ENCODE data around the gene RETSAT.
"Not testable (repeated sequence)": the region's sequence is repeated elsewhere in the genome, so short reads cannot be mapped to it uniquely, and the experiment has no call there.

Gene RETSAT

GRCh38 chr2:85377083-85377482 is 22.8 kb upstream of the RETSAT start:
- DNase-seq, result no peak

GRCh38 chr2:85376291-85377065 is 22.1 kb upstream of the RETSAT start:
- DNase-seq, result no peak

GRCh38 chr2:85371045-85371444 is 16.7 kb upstream of the RETSAT start:
- no peak for DNase-seq

GRCh38 chr2:85369500-85369899 is 15.2 kb upstream of the RETSAT start:
- no peak for DNase-seq

- DNase-seq, result no peak
These were observed 14.6 kb upstream of the RETSAT start for GRCh38 chr2:85368921-85369320.

- no peak for DNase-seq
These were observed 12.9 kb upstream of the RETSAT start for GRCh38 chr2:85367180-85367579.

GRCh38 chr2:85362653-85363387 is 8.5 kb upstream of the RETSAT start:
- DNase-seq, result not testable (repeated sequence)

- DNase-seq, result no peak
These were observed 3.4 kb upstream of the RETSAT start for GRCh38 chr2:85357736-85358135.

GRCh38 chr2:85356186-85356585 is 1.9 kb upstream of the RETSAT start:
- no peak for DNase-seq

GRCh38 chr2:85355521-85355920 is 1.2 kb upstream of the RETSAT start:
- no peak for DNase-seq

- no peak for DNase-seq
These were observed 714 bp upstream of the RETSAT start for GRCh38 chr2:85355073-85355410.

- DNase-seq, result no peak
These were observed 447 bp downstream of the RETSAT start for GRCh38 chr2:85353876-85354285.

- no peak for DNase-seq
These were observed 6.7 kb downstream of the RETSAT start for GRCh38 chr2:85347599-85347998.

GRCh38 chr2:85344356-85344954 is 9.9 kb downstream of the RETSAT start:
- DNase-seq, result no peak

GRCh38 chr2:85343207-85343895 is 11.0 kb downstream of the RETSAT start:
- DNase-seq, result not testable (repeated sequence)

GRCh38 chr2:85342156-85342555 is 12.2 kb downstream of the RETSAT start:
- DNase-seq, result no peak

GRCh38 chr2:85341269-85342029 is 12.9 kb downstream of the RETSAT start:
- no peak for DNase-seq

GRCh38 chr2:85340034-85340892 is 14.1 kb downstream of the RETSAT start:
- no peak for DNase-seq

- no peak for DNase-seq
These were observed 19.4 kb downstream of the RETSAT start for GRCh38 chr2:85334928-85335327.

- DNase-seq, result not testable (repeated sequence)
These were observed 20.5 kb downstream of the RETSAT start for GRCh38 chr2:85333877-85334276.

- DNase-seq, result no peak
These were observed 23.3 kb downstream of the RETSAT start for GRCh38 chr2:85330839-85331636.

All from 8988T (cell line).